Daoy (cell line): ENCODE data around the gene SDK1. TPM values are rescaled to one million over a fixed set of nuclear protein-coding genes. Genes with fewer than 3 reads are reported as not detected.

Experiments
- DNase-seq: peaks from one replicate; pipeline ENCODE4 v3.0.0-alpha.2; 2015; ENCODE audit warnings: low read depth
- total RNA-seq: library from RNA; depleted of rRNA; stranded (reverse); fragments of >200 nt; shearing (Covaris generic); gene quantifications from 2 replicates; pipeline ENCODE4 v1.2.3, GENCODE V29; 2014

SDK1 gene
- total RNA-seq, 1 experiment from 2014 or later: 4.2 TPM

DNA sequence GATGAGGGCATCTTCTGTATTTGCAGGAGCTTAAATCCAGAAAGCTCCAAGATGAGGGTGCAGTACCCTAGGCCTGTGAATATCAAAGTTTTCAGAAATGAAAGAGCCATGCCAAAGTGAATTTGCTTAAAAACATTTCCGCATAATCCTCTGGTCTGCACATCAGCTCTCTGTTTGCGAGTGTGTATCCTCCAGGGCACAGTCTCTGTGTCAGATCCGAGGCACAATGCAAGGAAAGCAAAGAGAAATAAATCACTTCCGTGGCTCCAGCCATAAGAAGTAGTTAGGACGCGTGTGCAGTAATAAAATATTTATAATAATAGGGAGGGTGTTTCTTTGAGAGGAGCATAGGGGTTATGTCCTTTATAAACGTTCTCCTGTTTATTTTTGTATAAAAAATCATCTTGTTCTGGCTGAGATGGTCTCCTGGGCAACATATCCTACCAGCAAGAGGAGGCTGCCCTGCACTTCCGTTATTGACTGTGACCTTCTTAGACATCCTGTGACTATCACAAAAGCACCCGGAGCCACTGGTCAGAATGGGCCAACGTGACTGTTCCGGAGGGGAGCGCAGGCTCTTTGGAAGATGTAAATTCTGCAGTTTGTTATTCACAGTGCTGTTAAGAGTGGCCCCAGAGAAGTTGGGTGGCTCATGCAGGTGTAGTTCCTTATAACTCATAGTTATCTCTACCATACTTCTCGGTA lies 713.4 kb downstream of the SDK1 start:
- no peak for DNase-seq

DNA sequence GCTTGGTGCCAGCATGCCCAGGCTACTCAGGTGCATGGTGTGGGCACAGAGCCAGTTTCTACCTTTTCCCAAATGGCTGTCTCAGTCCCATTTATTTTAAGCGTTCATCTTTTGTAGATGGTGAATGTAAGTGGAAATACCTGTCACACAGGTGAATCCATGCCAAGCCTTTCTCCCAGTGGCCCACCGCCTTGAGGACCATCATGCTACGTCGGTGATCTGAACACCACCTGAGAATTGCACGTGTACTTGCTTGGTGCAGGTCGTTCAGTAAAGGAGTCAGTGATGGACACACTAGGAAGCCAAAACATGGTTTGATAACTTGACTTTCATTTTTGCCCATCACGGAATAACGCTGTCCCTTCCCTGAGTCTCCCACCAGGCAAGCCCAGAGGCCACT lies 714.3 kb downstream of the SDK1 start:
- DNase-seq: no peak

DNA sequence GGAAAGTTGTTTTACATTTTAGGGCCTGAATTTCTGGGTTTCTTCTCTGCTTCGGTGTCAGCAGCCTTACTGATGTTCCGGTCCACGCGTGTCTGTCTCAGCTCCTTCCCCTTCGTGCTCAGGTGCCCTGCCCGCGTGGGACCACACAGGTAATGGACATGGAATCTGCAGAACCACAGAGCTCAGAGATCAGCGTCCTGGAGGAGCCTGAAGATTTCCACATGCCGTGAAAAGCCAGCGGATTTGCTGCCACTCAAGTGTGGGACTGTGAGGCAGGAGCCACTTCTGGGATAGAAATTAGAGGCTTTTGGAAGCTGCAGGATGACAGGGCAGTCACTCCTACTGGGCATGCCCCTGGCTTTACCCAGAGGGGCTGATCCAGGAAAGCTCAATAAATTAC lies 714.9 kb downstream of the SDK1 start:
- DNase-seq: no peak

DNA sequence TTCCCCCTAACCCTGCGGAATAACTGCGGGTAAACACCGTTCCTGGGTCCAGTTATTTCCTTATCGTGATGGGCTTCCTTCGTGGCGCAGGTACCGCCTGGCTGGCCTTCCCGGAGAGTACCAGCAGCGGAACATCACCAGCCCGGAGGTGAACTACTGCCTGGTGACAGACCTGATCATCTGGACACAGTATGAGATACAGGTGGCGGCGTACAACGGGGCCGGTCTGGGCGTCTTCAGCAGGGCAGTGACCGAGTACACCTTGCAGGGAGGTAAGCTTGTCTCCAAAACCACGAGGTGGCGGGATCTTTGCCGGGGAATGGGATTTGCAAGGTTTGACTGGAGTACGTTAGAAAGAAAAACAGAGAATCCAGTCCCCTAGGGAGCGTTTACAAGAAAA lies 716.0 kb downstream of the SDK1 start:
- no peak for DNase-seq

DNA sequence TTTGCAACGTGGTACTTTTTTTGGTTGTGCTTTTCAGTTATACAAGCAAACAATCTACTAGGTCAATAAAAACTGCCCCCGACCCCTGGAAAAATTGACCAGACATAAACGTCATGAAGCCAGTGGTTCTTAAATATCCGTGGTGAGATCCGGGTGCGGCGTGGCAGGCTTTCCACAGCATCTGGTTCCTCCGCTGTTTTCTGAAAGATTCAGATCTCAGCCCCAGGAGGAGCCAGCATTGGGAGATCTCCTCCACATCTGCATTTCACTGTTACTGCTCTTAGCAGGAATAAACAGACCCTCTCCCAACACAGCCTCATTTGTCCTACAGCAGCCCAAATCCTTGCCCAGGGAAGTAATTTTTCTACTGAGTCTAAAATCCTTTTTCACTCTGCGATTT lies 716.7 kb downstream of the SDK1 start:
- DNase-seq: no peak

DNA sequence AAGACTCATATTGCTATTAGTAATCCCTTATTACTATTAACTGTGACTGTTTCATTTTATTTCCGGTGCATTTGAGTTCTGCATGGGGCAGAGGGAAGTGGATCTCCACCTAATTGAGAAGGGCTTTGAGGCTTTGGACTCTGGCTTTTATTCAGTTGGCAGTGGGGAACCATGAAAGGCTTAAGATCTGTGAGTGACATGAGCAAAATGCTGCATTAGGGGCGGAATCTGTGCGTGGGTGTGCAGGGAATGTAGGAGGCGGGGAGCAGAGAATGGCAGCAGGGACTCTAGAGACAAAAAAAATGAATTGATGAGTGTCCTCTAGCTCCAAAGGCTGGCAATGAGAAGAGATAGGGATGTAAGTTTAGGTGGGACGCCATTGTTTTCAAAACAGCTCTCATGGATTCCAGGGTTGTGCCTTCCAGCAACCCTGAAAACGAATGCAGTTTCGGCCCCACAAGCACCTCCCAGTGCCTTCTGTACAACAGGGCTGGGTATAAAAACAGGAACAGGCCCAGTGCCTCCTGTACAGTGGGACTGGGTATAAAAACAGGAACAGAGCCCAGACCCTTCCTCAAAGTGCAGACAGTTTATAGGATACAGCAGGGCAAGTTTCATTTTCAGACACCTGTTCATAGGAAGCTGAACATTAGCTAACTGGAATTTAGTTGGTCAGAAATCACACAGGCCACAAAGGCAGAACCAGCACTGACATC lies 717.7 kb downstream of the SDK1 start:
- DNase-seq: no peak

DNA sequence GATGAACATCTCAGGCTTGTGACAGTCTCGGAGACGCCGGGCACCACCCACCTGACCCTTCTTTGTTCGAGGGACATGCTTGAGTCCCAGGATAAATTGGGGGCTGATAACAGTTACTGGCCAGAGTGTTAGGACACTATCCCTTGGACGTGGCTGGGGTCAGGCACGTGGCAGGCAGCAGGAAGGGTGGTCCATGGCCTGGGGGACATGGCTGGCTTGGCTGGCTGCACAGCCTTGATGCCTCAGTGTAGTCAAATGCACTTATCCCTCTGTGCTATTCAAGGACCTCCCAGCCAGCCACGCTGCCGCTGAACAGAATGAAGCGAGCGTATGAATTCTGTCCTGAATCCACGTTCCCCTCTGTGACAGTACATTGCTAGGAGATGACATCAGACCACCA lies 719.0 kb downstream of the SDK1 start:
- DNase-seq: no peak

DNA sequence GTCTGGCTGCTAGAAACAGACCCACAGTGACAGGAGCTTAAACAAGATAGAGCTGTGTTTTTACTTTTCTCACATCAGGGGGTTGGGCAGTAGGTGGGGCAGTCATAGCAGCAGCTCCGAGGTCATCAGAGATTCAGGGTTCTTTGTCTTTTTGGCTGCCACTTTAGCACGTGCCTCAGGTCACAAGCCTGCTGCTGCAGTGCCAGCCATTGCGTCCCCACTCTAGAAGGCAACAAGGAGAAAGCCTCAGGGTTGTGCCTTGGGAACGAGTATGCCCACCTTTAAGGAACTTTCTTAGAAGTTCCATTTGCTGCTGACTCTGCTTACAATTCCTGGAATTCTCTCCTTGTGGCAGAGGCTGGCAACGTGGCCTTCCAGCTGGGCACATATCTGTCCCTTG lies 720.4 kb downstream of the SDK1 start:
- DNase-seq: no peak

DNA sequence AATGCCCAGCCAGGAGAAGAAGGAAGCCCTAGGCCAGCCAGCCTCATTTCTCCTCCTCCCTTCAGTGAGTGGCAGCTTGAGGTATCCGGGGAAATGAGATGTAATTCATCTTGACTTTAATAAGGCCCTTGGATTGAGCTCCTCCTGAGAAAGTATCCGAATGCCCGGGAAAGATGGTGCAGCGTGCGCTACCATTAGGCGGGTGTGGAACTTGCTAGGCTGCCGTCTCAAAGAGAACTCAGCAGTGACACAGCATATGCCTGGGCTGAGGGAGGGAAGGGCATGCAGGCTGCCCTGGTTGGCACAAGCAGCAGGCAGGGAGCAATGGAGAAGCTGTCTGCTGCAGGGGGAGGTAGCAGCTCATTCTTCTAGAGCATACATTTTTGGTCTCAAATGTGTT lies 721.2 kb downstream of the SDK1 start:
- no peak for DNase-seq

DNA sequence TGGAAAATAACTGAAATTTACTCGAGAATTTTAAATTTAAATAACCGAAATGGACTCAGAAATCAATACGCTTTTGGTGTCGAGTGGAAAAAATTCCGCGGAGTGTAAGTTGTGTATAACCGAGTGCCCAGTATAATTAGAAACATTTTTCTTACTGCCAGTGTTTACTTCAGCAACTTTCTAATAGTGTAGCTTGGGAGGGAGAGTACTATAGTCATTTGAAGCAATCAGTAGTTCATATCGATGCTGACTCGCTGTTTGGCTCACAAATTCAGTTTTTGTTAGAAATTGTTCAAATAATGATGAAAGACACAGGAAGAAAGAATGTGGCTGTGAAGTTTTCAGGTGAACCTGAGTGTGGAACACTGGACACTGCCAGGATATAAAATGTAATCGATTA lies 722.5 kb downstream of the SDK1 start:
- DNase-seq: no peak

DNA sequence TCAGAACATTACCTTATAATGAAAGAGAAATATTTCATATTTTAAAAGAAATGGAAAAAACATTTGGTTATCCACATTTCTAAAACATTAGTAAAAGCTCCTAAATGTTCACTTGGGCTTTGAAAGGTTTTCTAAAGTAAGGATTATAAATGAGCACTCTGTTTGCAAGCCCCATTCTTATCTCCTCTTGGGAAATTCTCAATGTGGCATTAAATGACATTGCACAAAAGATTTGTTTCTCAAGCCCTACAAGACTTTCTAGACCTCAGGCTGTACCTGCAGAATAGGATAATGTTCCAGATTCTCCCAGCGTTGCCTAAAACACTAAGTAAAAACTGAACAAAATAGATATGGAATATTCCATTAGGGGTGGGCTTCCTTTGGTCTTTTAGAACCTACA lies 723.1 kb downstream of the SDK1 start:
- DNase-seq: no peak

DNA sequence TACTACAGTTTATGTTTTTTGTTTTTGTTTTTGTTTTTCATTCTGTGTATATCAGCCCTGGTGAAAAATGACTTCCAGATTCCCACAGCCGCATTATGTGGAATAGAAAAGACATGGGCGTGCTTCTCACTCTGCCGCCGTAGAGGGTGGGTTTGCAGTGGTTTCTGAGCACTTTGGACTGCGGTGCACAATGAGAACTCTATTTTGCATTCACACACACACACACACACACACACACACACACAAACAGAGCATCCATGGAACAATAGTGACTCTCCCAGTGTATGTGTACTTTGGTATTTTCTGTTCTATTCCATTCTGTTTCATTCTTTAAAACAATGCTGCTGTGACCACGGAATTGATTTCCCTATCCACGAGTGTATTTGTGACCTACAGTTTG lies 723.8 kb downstream of the SDK1 start:
- no peak for DNase-seq

DNA sequence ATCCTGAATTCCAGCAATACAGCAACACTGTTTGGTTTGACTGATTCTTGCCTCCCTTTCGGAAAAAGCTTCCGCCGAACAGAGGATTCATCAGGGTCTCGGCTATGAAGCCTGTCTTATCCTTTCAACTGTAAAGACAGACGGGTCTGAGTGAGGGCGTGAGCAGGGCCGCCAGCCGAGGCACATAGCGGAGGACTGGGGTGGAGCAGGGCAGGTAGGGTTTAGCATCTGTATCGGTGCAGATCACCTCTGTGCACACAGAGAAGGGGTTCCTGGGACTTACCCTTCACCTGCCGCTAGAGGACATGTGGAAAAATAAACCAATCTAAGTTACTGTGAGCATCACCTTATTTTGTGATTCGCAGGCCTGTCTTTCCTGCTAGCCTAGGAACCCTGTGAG lies 724.2 kb downstream of the SDK1 start:
- no peak for DNase-seq

DNA sequence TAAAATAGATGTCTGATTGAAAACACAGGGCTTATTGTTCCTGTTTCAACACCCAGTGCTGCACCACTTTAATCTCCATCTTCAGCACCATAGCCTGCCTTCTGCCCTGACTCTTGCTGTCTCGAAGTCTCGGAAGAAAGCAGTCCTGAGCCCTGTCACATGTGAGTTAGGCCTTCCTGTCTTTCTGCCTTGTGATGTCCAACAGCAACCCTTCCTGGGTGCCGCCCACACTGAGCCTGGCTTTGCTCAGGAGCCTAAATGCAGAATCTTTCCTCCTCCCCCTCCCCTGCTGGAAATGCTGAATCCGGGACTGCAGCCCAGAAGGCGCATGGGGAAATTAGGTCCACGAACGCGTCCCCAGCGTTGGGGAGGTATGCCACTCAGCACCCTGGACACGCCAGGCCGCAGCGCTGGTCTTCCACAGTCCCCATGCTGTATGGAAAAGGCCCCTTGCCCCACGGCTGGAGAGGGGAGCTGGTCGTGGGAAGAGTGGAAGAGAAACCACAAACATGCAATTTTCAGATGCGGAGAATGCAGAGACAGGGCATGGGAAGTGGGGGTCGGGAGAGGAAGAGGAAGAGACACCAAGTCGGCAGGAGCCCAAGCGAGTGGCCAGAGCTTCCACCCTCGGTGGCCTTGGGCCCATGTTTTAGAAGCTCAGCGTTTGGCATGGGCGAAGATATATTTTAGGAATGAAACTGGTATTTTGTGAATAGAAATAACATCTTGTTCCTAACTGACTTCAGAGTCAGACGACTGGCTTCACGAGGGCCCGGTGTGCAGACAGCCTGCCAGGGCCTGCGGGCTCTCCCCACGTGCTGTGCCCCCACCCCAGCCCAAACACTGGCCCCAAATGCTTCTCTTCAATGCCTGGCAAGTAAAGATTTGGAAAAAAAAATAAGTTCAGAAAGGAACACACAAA lies 724.9 kb downstream of the SDK1 start:
- no peak for DNase-seq

DNA sequence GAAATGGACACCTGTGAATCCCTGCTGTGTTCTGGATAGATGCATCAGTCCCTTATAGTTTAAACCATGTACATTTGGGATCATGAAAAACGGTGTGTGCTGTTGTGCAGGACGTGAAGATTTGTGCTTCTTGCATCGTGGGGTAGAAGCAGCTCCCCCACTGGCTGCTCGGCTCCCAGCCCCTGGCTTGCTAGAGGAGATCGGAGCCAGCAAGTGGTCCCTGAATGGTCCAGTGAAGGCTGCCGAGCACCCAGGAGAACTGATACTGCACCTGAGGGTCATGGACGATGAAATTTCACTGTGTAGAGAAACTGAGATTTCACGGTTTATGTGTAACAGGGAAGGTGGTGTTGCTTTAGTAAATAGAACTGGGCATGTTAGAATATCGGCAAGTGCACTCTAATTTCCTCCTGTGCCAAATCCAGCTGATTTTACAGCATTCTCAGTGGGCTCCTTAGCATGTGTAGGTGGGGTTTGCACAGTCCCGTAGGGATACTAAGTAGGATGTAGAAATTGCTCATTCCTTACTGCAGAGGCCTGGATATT lies 726.0 kb downstream of the SDK1 start:
- no peak for DNase-seq

DNA sequence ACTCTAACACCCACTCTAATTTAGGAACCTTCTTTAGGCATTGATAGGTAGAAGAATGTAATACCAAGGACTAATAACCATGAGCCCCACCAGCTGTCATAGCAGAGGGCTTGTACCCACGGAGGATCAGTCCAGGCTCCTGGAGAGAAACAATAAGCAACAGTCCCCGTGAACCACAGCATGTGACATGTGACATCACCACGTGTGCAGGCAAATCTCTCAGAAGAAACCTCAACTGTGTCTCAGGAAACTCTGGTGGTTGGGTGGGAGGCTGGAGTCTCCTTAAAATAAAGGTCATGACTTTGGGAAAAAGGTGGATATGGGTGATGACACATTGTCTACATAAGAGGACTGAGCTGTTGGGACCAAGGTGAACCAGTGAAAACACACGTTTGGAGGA lies 727.2 kb downstream of the SDK1 start:
- no peak for DNase-seq

DNA sequence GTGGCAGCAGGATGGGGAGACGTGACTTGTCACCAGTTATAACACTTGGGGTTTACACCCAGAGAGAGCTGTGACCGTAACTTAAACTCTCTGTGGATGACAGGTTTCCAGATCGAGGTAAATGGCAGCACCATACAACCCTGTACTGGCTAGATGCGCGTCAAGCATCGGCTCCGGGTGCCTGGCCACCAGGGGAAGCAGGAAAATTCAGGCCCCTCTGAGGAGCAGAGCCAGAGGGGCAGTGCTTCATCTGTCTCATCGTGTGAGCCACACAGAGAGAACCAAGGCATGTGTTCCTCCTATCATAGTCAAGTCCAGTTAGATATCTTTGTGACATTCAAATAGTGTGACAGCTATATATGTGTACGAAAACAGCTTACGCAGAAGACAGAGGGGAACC lies 728.9 kb downstream of the SDK1 start:
- DNase-seq: no peak

DNA sequence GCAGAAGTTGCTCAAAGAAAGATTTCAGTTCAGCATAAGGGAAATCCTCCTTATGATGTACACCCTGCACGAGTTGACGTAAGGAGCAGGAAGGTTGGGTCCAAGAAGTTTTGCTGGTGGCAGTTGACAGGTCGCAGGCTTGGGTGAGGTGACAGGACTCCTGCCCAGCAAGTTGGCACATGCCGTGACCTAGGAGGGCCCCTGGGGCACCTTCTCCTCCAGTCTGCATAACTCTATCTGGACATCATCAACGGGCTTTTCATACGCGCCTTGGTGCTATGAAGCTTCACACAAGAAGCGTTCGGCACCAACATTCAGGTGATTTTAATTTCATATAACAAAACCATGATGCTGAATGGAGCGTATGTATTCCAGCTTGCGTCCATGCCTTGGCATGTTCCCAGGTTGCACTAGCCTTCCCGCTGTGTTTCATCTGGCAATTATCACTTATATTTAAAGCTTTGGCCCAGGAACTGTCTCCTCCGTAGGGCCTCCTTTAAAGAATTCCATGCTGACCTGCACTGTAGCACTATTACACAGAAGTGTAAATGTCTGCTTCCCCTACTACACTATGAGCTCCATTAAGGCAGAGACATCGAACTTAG lies 729.4 kb downstream of the SDK1 start:
- no peak for DNase-seq

DNA sequence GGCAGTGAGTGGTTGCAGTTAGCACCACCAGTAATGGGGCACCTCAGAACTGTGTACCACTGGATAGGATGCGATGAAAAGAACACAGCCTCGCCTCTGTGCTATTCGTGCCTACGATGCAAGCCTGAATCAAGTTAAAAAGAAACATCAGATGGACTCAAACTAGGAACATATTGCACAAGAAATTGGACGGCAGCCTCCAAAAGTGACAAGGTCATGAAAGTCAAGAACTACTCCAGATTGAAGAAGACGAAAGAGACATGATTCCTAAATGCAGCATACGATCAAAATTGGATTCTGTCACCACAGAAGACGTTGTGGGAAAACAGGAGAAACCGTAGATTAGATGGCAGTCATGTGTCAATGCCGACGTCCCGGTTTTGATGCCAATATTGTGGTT lies 732.9 kb downstream of the SDK1 start:
- no peak for DNase-seq

DNA sequence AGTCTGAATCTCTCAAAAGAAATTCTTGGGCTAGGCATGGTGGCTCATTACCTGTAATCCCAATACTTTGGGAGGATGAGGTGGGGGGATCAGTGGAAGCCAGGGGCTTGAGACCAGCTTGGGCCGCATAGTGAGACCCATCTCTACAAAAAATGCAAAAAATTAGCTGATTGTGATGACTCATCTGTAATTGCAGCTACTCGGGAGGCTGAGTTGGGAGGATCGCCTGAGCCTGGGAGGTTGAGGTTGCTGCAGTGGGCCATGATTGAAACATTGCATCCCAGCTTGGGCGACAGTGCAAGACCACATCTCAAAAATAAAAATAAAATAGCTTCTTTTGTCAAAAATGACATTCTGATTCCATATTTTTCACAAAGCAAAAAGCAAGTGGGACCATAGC lies 736.3 kb downstream of the SDK1 start:
- DNase-seq: no peak

DNA sequence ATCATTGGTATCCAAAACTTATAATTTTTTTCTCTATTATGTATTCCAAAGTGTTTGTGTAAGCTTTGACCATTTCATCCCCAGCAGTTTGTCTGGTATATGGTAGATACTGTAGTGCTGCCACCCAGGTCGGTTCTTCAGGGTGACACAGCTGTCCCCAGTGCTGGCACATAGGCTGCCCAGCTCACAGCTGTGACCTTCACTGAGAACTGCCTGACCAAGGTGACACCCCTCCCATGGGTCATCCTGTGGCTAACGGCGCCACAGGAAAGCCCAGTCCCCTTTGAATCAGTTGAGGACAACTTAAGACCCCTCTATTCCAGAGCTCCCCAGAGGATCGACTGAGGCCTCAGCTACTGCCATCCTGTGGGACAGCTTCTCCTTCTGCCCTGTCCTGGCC lies 736.8 kb downstream of the SDK1 start:
- DNase-seq: no peak
